Activated CD8-positive, alpha-beta memory T cell treated with anti-CD3 and anti-CD28 coated beads, Interleukin-2, amount 50 U/mL, for 24 hours (primary cell): ENCODE measurements around the gene RALA.
"Not testable (repeated sequence)": the region's sequence is repeated elsewhere in the genome, so short reads cannot be mapped to it uniquely, and the experiment has no call there.

ENCODE experiments used
- DNase-seq: peaks from one replicate; pipeline ENCODE4 v3.0.0-alpha.2; 2020; ENCODE audit errors: extremely low read depth

The RALA gene

GRCh38 chr7:39727231-39728012 lies 104.0 kb downstream of the RALA start:
- DNase-seq: no peak

- peak; percentile 96 for DNase-seq
Observed at GRCh38 chr7:39732837-39733804, 109.7 kb downstream of the RALA start.

- no peak for DNase-seq
Observed at GRCh38 chr7:39733881-39734632, 110.7 kb downstream of the RALA start.

GRCh38 chr7:39734633-39735004 lies 111.2 kb downstream of the RALA start:
- DNase-seq: no peak

GRCh38 chr7:39735903-39736302 lies 112.5 kb downstream of the RALA start:
- DNase-seq: no peak

- DNase-seq: no peak
Observed at GRCh38 chr7:39741942-39742623, 118.7 kb downstream of the RALA start.

GRCh38 chr7:39744620-39745019 lies 121.2 kb downstream of the RALA start:
- DNase-seq: no peak

- DNase-seq: no peak
Observed at GRCh38 chr7:39745320-39745719, 121.9 kb downstream of the RALA start.

GRCh38 chr7:39746103-39746819 lies 122.9 kb downstream of the RALA start:
- no peak for DNase-seq

GRCh38 chr7:39749177-39749576 lies 125.8 kb downstream of the RALA start:
- no peak for DNase-seq

GRCh38 chr7:39749717-39750116 lies 126.3 kb downstream of the RALA start:
- DNase-seq: no peak

- DNase-seq: no peak
Observed at GRCh38 chr7:39750253-39751077, 127.1 kb downstream of the RALA start.

GRCh38 chr7:39753237-39753636 lies 129.9 kb downstream of the RALA start:
- DNase-seq: not testable (repeated sequence)

- DNase-seq: no peak
Observed at GRCh38 chr7:39753823-39754325, 130.5 kb downstream of the RALA start.

GRCh38 chr7:39754326-39755120 lies 131.2 kb downstream of the RALA start:
- no peak for DNase-seq

GRCh38 chr7:39757604-39758003 lies 134.2 kb downstream of the RALA start:
- DNase-seq: no peak
